Germinal center (tissue), 1 donor: Measurements from ENCODE around the gene COL4A5.

ENCODE experiments used
- DNase-seq: peaks from one replicate; pipeline ENCODE4 v3.0.0; 2012; ENCODE audit warnings: mixed read lengths, low spot score

Gene COL4A5

GRCh38 chrX:108641589-108642272 lies 202.1 kb downstream of the COL4A5 start:
- DNase-seq: no peak

- DNase-seq: no peak
Measured at GRCh38 chrX:108642273-108642628, 202.6 kb downstream of the COL4A5 start.

- no peak for DNase-seq
Measured at GRCh38 chrX:108664701-108665100, 225.1 kb downstream of the COL4A5 start.

- no peak for DNase-seq
Measured at GRCh38 chrX:108666101-108666500, 226.5 kb downstream of the COL4A5 start.

- no peak for DNase-seq
Measured at GRCh38 chrX:108671526-108671925, 231.9 kb downstream of the COL4A5 start.

GRCh38 chrX:108696690-108697089 lies 257.1 kb downstream of the COL4A5 start:
- DNase-seq: no peak

- DNase-seq: no peak
Measured at GRCh38 chrX:108699368-108699767, 259.7 kb downstream of the COL4A5 start.

- no peak for DNase-seq
Measured at GRCh38 chrX:108701633-108702032, 262.0 kb downstream of the COL4A5 start.

- DNase-seq: no peak
Measured at GRCh38 chrX:108702530-108702929, 262.9 kb downstream of the COL4A5 start.

- no peak for DNase-seq
Measured at GRCh38 chrX:108704839-108705238, 265.2 kb downstream of the COL4A5 start.

GRCh38 chrX:108712886-108713285 lies 273.2 kb downstream of the COL4A5 start:
- no peak for DNase-seq

GRCh38 chrX:108722561-108722960 lies 282.9 kb downstream of the COL4A5 start:
- no peak for DNase-seq

- DNase-seq: no peak
Measured at GRCh38 chrX:108726748-108727147, 287.1 kb downstream of the COL4A5 start.

GRCh38 chrX:108731153-108731552 lies 291.5 kb downstream of the COL4A5 start:
- no peak for DNase-seq

GRCh38 chrX:108732630-108733321 lies 293.1 kb downstream of the COL4A5 start:
- DNase-seq: no peak

GRCh38 chrX:108734426-108734825 lies 294.8 kb downstream of the COL4A5 start:
- DNase-seq: no peak

GRCh38 chrX:108735091-108735678 lies 295.5 kb downstream of the COL4A5 start:
- DNase-seq: no peak

- DNase-seq: no peak
Measured at GRCh38 chrX:108735679-108736508, 296.3 kb downstream of the COL4A5 start.

- no peak for DNase-seq
Measured at GRCh38 chrX:108736509-108737479, 297.2 kb downstream of the COL4A5 start, which contains the start of gene IRS4. Gene IRS4, minus strand, starts transcription at chrX:108736563.

GRCh38 chrX:108737754-108738153 lies 298.1 kb downstream of the COL4A5 start:
- DNase-seq: no peak

GRCh38 chrX:108740299-108740774 lies 300.7 kb downstream of the COL4A5 start:
- no peak for DNase-seq
